ENCODE data around the gene UMOD. TPM values are rescaled to one million over a fixed set of nuclear protein-coding genes. Genes with fewer than 3 reads are reported as not detected.

The UMOD gene
- total and polyA plus RNA-seq, 9 of the 15 experiments (the other 6 are each of a cell fraction or from before 2014, with no cell fraction given), result not detected

GRCh38 chr16:20336955-20337354, 15.6 kb downstream of the UMOD start:
- Histone ChIP-seq H3K36me3 (ENCODE audit: control insufficient read depth, insufficient read depth, low read length) (no peaks in the 10 kb centered on the region), H3K4me3 (no peak overlapping the region), H3K79me2 (ENCODE audit: control insufficient read depth, insufficient read depth, low read length) (no peaks in the 10 kb centered on the region), H3K27ac (ENCODE audit: extremely low read depth, low read depth, low read length) (no peak overlapping the region), H2AFZ (ENCODE audit: low read depth, low read length) (no peak overlapping the region), H4K20me1 (replicated peaks; ENCODE audit: control insufficient read depth, insufficient read depth, low read length) (no peaks in the 10 kb centered on the region), H3K9ac (ENCODE audit: insufficient read depth in 1 of 2, low read depth in 2 of 2, low read length in 2 of 2) (no peak overlapping the region), H3K9me3 (replicated peaks; ENCODE audit: control insufficient read depth, insufficient read depth, low read depth, low read length) (no peaks in the 10 kb centered on the region), H3K4me1 (replicated peaks in 1 of 2; ENCODE audit: control insufficient read depth in 2 of 2, insufficient read depth in 2 of 2, low read length in 2 of 2) (no peaks in the 10 kb centered on the region), H3K27me3 (ENCODE audit: control insufficient read depth in 2 of 2, insufficient read depth in 2 of 2, low read length in 2 of 2) (peaks cover 0 to 10% of the 10 kb centered on the region in 2 experiments; a peak in 1 of 5 replicates), H3K4me2 (ENCODE audit: insufficient read depth, low read length) (no peak overlapping the region), H3K9me1 (ENCODE audit: control insufficient read depth, insufficient read depth, low read length) (no peaks in the 10 kb centered on the region)
- intact Hi-C loops (cut with micrococcal nuclease), result no loop called here
- ATAC-seq (no peak), FAIRE-seq (no peak), DNase-seq (ENCODE audit: extremely low read depth in 1 of 4, low spot score in 3 of 4) (no peak)
- no peak for TF ChIP-seq CTCF (IDR thresholded peaks at IDR 0.05 in 2 of 3, conservative IDR thresholded peaks at IDR 0.05 in 1 of 3; ENCODE audit: insufficient read depth in 2 of 3, low read depth in 1 of 3, low read length in 3 of 3)
- TF ChIP-seq MITF (IDR thresholded peaks at IDR 0.05), result no peak
- no peak for TF ChIP-seq TAF9B (IDR thresholded peaks at IDR 0.05; ENCODE audit: partially characterized antibody)
- TF ChIP-seq KLF16 (IDR thresholded peaks at IDR 0.05), result no peak
- no peak for TF ChIP-seq STAT6 (CRISPR knock-in tag; IDR thresholded peaks at IDR 0.05)
- TF ChIP-seq ZSCAN32 (CRISPR knock-in tag; IDR thresholded peaks at IDR 0.05), result no peak
- TF ChIP-seq HDAC8 (tag; IDR thresholded peaks at IDR 0.05), result no peak
- TF ChIP-seq NCOA1 (IDR thresholded peaks at IDR 0.05; ENCODE audit: low read depth), result no peak
- TF ChIP-seq JUND (IDR thresholded peaks at IDR 0.05; ENCODE audit: borderline replicate concordance, low read depth, low read length), result no peak
- no peak for TF ChIP-seq JUND (tag; IDR thresholded peaks at IDR 0.05; ENCODE audit: borderline replicate concordance, low read depth, low read length)
- TF ChIP-seq MCM5 (IDR thresholded peaks at IDR 0.05; ENCODE audit: low read depth), result no peak
- TF ChIP-seq NFATC3 (IDR thresholded peaks at IDR 0.05), result no peak
- TF ChIP-seq ZBTB8A (IDR thresholded peaks at IDR 0.05; ENCODE audit: partially characterized antibody), result no peak
- no peak for TF ChIP-seq ZBED1 (IDR thresholded peaks at IDR 0.05)
- TF ChIP-seq ZNF644 (tag; IDR thresholded peaks at IDR 0.05; ENCODE audit: low read depth), result no peak
- TF ChIP-seq ZNF512 (tag; IDR thresholded peaks at IDR 0.05), result no peak
- WGBS (ENCODE audit: insufficient coverage, low coverage, missing lambda C conversion rate), result 0% methylated on average over 2 of the region's 2 CpGs
- POLR2A ChIA-PET, result interaction anchor here (0.7 kb wide), 1 partner anchor 234 kb away, joined by 3 read pairs; no protein-coding TSS in a partner anchor
- CTCF ChIA-PET (ENCODE audit: low intra/inter-chr PET ratio), result no interaction called here
- no TSS peak for BruUV-seq (replicated peaks)
- in situ Hi-C loops (cut with MboI), result no loop called here
